ENCODE results near the gene ANKS3.

DNA sequence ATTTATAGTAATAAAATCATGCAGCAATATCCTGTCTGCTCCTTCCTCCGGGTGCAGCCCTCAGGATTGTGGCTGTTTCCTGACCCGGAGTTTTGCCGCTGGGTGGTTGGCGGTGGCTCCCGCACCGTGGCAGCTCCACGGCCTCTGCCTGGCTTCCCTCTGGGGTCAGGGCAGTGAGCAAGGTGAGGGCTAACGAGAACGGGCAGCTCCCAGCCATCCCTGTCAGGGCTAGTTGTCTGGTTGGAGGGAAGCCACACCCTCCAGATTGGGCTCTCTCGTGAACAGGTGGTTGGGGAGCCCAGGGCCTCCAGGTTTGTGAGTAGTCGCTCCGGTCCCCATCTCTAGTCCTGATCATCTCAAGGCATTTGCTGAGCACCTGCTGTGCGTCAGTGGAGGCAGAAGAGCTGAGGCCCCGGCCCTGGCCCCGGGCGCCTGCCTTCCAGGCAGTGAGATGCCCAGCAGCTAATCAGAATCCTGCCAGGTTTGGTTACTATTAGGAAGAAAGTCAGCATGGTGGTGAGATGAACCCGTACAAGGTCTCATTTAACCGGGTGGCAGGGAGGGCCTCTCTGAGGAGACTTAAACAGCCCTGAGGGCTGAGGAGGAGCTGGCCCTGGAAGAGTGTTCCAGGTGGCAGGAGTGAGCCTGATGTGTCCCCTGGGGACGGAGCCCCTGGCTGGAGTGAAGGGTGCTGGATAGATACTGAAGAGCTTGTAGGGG, 43.0 kb downstream of the ANKS3 start:
- TF ChIP-seq, protein P1, sequence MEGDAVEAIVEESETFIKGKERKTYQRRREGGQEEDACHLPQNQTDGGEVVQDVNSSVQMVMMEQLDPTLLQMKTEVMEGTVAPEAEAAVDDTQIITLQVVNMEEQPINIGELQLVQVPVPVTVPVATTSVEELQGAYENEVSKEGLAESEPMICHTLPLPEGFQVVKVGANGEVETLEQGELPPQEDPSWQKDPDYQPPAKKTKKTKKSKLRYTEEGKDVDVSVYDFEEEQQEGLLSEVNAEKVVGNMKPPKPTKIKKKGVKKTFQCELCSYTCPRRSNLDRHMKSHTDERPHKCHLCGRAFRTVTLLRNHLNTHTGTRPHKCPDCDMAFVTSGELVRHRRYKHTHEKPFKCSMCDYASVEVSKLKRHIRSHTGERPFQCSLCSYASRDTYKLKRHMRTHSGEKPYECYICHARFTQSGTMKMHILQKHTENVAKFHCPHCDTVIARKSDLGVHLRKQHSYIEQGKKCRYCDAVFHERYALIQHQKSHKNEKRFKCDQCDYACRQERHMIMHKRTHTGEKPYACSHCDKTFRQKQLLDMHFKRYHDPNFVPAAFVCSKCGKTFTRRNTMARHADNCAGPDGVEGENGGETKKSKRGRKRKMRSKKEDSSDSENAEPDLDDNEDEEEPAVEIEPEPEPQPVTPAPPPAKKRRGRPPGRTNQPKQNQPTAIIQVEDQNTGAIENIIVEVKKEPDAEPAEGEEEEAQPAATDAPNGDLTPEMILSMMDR (IDR thresholded peaks at IDR 0.05; ENCODE audit: low read depth, low read length): no peak
- TF ChIP-seq POLR2A (IDR thresholded peaks at IDR 0.05; ENCODE audit: extremely low read depth, insufficient read length) (no peak), MYC (IDR thresholded peaks at IDR 0.05; ENCODE audit: low read depth, low read length) (no peak)

Measured in NB4 (cell line).